ENCODE measurements around the gene BTBD9. TPM values are rescaled to one million over a fixed set of nuclear protein-coding genes. Genes with fewer than 3 reads are reported as not detected.

BTBD9 gene
- total and polyA plus RNA-seq, 2 donors (not counting 3 experiments of a cell fraction or from before 2014, with no cell fraction given), result 4.9 to 15.0 TPM

- BruUV-seq (replicated peaks), result no TSS peak
- no peak overlapping the region for H3K4me2 ChIP-seq (ENCODE audit: insufficient read depth, low read length)
- TF ChIP-seq MAX (IDR thresholded peaks at IDR 0.05; ENCODE audit: insufficient read depth, insufficient read length) (no peak), POLR2AphosphoS5 (IDR thresholded peaks at IDR 0.05; ENCODE audit: insufficient read depth, low read depth, low read length) (no peak), POLR2A (IDR thresholded peaks at IDR 0.05; ENCODE audit: low read depth, low read length) (no peak), GATA2 (IDR thresholded peaks at IDR 0.05; ENCODE audit: insufficient read depth, insufficient read length, low read depth, low read length) (no peak), CTCF (IDR thresholded peaks at IDR 0.05; ENCODE audit: extremely low read depth in 1 of 2, insufficient read depth in 1 of 2, low read depth in 1 of 2, low read length in 2 of 2) (no peak), JUN (IDR thresholded peaks at IDR 0.05; ENCODE audit: borderline replicate concordance, insufficient read depth, insufficient read length, low read depth) (no peak), FOS (IDR thresholded peaks at IDR 0.05; ENCODE audit: borderline replicate concordance, insufficient read depth, low read length) (no peak), MYC (IDR thresholded peaks at IDR 0.05; ENCODE audit: low read depth, low read length) (no peak), EZH2 (IDR thresholded peaks at IDR 0.05; ENCODE audit: borderline replicate concordance, low read depth, low read length, severe bottlenecking) (no peak)
- H3K4me3 ChIP-seq (replicated peaks in 1 of 3; ENCODE audit: insufficient read depth in 1 of 3, low read depth in 1 of 3, low read length in 3 of 3), result no peak overlapping the region
- DNase-seq (ENCODE audit: low read depth, low spot score) (no peak), FAIRE-seq (no peak)
- no peaks in the 10 kb centered on the region for H3K4me1 ChIP-seq (ENCODE audit: control insufficient read depth, extremely low read depth, insufficient read depth, low read length)
- CTCF ChIA-PET, result no interaction called here
- H4K20me1 ChIP-seq (replicated peaks; ENCODE audit: control insufficient read depth, extremely low read depth, insufficient read depth, low read length), result no peaks in the 10 kb centered on the region
- H3K79me2 ChIP-seq (ENCODE audit: control insufficient read depth, insufficient read depth, low read length), result peaks cover 4% of the 10 kb centered on the region
- H3K9ac ChIP-seq (replicated peaks; ENCODE audit: extremely low read depth, insufficient read depth, low read length), result no peak overlapping the region
- POLR2A ChIA-PET, result no interaction called here
- H3K9me3 ChIP-seq (replicated peaks; ENCODE audit: control insufficient read depth, insufficient read depth, low read length), result no peaks in the 10 kb centered on the region
- no peak overlapping the region for H3K27ac ChIP-seq (ENCODE audit: insufficient read depth, low read depth, low read length)
- dilution Hi-C loops (cut with MboI; ENCODE audit: extremely low pct_ligation_motif_present, low sequenced_read_pairs), result no loop called here
- no peaks in the 10 kb centered on the region for H3K9me1 ChIP-seq (replicated peaks; ENCODE audit: control insufficient read depth, extremely low read depth, insufficient read depth, low read length)
- no peaks in the 10 kb centered on the region for H3K27me3 ChIP-seq (ENCODE audit: control insufficient read depth in 2 of 2, insufficient read depth in 2 of 2, low read length in 2 of 2)
- intact Hi-C loops (cut with micrococcal nuclease), result no loop called here
- H3K36me3 ChIP-seq (ENCODE audit: control insufficient read depth in 2 of 2, extremely low read depth in 1 of 2, insufficient read depth in 2 of 2, low read length in 2 of 2), result peaks cover 0 to 1% of the 10 kb centered on the region in 2 experiments
- H2AFZ ChIP-seq (ENCODE audit: low read depth, low read length), result no peak overlapping the region
Measured at GRCh38 chr6:38146734-38147027, 493.0 kb downstream of the BTBD9 start.

Data from endothelial cell of umbilical vein (primary cell).